ENCODE data around the gene KLC1. TPM values are rescaled to one million over a fixed set of nuclear protein-coding genes. Genes with fewer than 3 reads are reported as not detected.

The KLC1 gene
- total RNA-seq, 2 donors from 2014 or later: 185 to 201 TPM

DNA sequence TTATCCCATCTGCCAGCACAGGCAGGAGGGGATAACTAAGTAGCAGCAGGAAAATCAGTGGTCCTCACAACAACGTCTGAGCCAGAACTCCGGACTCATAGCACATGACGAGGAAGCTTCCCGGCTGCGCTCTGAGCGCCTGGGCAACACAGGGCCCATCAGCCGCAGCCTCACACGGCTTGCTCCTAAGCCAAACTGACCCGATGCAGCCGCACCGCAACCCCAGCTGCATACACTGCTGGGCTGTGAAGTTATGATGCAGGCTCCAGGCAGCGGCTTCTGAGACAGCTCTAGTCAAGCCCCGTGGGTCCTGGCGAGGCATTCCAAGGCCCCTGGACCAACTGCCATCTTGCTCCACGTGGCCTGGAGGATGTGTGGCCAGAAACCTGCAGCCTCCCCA, 114.7 kb downstream of the KLC1 start:
- TF ChIP-seq, protein P1, sequence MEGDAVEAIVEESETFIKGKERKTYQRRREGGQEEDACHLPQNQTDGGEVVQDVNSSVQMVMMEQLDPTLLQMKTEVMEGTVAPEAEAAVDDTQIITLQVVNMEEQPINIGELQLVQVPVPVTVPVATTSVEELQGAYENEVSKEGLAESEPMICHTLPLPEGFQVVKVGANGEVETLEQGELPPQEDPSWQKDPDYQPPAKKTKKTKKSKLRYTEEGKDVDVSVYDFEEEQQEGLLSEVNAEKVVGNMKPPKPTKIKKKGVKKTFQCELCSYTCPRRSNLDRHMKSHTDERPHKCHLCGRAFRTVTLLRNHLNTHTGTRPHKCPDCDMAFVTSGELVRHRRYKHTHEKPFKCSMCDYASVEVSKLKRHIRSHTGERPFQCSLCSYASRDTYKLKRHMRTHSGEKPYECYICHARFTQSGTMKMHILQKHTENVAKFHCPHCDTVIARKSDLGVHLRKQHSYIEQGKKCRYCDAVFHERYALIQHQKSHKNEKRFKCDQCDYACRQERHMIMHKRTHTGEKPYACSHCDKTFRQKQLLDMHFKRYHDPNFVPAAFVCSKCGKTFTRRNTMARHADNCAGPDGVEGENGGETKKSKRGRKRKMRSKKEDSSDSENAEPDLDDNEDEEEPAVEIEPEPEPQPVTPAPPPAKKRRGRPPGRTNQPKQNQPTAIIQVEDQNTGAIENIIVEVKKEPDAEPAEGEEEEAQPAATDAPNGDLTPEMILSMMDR (IDR thresholded peaks at IDR 0.05): no peak
- DNase-seq (ENCODE audit: low spot score): no peak
- Histone ChIP-seq H3K9me3 (no peaks in the 10 kb centered on the region), H3K36me3 (peaks cover 84% of the 10 kb centered on the region), H3K4me1 (peaks cover 0 to 3% of the 10 kb centered on the region in 2 donors), H3K4me3 (no peak overlapping the region), H3K27ac (no peak overlapping the region), H3K27me3 (no peaks in the 10 kb centered on the region)

DNA sequence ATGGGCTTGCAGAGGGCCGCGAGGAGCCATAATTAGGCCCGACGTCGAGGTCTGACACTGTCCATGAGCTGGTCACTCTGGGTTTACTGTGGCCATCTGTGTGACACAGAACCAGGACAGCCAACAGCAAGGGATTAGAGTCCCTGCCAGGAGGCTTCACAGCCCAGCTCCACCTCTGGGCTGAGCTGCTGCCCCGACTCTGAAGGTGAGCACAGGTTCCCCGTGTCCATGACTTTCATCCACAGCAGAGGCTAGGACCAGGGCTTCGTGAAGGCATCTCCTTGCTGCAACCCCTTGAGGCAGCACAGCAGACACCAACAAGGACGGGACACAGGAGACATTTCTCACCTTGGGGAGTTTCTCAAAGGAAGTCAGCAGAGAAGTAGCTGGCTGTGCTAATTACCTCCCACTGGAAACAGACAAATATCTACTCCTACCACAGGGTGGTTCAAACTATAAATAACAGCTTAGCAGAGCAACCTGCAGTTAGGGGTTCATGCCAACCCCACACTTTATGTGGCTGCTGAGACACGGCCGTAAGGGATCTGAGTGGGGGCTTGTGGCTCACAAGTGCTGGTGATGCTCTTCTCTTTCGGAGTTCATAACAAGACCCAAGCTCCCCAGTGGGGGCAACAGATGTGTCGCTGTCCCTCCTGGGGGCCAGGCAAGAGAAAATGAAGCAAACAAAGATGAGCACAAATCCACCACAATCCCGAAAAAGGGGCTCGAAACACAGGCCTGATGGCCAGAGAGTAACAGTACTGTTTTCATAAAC, 115.8 kb downstream of the KLC1 start:
- Histone ChIP-seq H3K36me3 (peaks cover 84% of the 10 kb centered on the region), H3K27me3 (no peaks in the 10 kb centered on the region), H3K9me3 (no peaks in the 10 kb centered on the region), H3K27ac (no peak overlapping the region), H3K4me3 (no peak overlapping the region), H3K4me1 (peaks cover 0 to 3% of the 10 kb centered on the region in 2 donors)
- TF ChIP-seq, protein P1 (IDR thresholded peaks at IDR 0.05): no peak
- DNase-seq (ENCODE audit: low spot score): no peak

DNA sequence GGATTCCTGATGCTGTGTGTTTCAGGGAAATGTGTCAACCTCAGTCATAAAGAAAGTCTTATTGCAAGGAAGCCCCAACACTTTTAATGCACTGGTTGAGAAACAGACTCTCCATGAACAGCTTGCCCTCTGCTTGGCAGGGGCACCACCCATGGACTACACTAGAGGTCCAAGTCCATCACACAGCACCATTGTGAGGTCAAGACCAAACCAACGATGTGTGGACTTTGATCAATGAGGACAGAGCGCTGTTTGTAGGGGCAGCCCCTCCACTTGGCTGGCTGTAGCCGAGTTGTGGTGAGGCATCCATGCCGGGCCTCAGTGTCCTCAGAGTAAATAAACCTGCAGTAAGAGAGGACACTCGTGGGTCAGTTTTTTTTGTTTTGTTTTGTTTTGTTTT, 116.4 kb downstream of the KLC1 start:
- TF ChIP-seq, protein P1 (IDR thresholded peaks at IDR 0.05): no peak
- Histone ChIP-seq H3K4me3 (no peak overlapping the region), H3K27ac (no peak overlapping the region), H3K27me3 (no peaks in the 10 kb centered on the region), H3K9me3 (no peaks in the 10 kb centered on the region), H3K4me1 (peaks cover 0 to 3% of the 10 kb centered on the region in 2 donors), H3K36me3 (peaks cover 84% of the 10 kb centered on the region)
- DNase-seq (ENCODE audit: low spot score): no peak

DNA sequence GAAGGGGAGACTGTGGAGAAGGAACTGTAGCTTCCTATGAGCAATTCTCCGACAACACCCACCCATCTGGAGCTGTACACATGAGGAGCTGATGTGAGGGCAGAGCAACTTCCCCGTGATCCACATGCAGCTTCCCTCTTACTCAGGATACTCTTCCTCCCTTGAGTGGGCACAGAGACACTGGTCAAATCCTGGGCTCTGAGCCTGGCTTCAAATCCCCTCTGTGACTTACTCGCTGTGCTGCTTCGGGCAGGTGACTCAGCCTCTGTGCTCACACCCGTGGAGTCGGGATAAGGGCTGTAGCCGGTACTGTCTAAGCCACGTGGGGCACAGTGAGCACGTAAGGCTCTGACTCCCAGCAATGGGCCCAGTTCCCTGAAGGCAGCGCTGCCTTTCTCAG, 117.7 kb downstream of the KLC1 start:
- TF ChIP-seq, protein P1 (IDR thresholded peaks at IDR 0.05): no peak
- DNase-seq (ENCODE audit: low spot score): no peak
- Histone ChIP-seq H3K27me3 (no peaks in the 10 kb centered on the region), H3K27ac (no peak overlapping the region), H3K9me3 (no peaks in the 10 kb centered on the region), H3K36me3 (peaks cover 84% of the 10 kb centered on the region), H3K4me1 (no peaks in the 10 kb centered on the region), H3K4me3 (no peak overlapping the region)

DNA sequence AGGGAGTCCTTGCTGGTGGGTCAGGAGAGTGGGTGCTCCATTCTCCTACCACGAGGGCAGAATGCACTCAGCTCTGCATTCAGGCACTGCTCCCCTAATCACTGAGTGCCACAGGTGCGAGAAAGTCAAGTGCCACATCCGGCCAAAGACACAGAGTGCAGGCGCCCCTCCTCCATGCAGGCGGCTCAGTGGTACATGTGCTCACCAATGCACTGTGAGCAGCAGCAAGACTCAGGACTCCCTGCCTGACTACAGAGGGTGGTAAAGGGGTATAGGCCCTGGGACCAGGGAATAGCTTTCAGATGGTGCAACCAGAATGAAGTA, 119.5 kb downstream of the KLC1 start:
- Histone ChIP-seq H3K27me3 (no peaks in the 10 kb centered on the region), H3K27ac (no peak overlapping the region), H3K36me3 (peaks cover 89% of the 10 kb centered on the region), H3K9me3 (no peaks in the 10 kb centered on the region), H3K4me3 (no peak overlapping the region), H3K4me1 (no peaks in the 10 kb centered on the region)
- TF ChIP-seq, protein P1 (IDR thresholded peaks at IDR 0.05): no peak
- DNase-seq (ENCODE audit: low spot score): no peak

DNA sequence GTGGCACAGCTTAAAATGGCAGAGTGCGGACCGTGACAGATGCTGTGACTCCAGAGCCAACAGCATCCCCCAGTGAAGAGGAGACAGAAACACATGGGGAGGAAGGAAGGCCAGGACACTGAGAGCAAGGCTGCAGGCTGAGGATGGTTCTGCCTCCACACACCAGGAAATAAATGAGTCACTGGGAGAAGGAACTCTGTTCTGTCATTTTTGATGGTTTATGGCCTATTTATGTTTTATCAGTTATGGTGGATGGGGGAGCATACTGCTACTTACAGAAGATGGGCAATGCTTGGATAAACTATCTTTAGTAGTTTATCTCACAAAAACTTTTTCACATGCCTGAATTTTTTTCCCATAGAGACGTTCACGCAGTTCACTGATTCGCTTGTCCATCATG, 120.4 kb downstream of the KLC1 start:
- DNase-seq (ENCODE audit: low spot score): no peak
- no peak overlapping the region for H3K27ac ChIP-seq
- H3K4me3 ChIP-seq: no peak overlapping the region
- peaks cover 90% of the 10 kb centered on the region for H3K36me3 ChIP-seq
- no peaks in the 10 kb centered on the region for H3K9me3 ChIP-seq
- no peaks in the 10 kb centered on the region for H3K4me1 ChIP-seq
- no peaks in the 10 kb centered on the region for H3K27me3 ChIP-seq
- TF ChIP-seq, protein P1 (IDR thresholded peaks at IDR 0.05): no peak

Measured in right atrium auricular region (tissue), 2 donors.